HepG2 (cell line): ENCODE results near the gene RAB35.
A peak's percentile ranks its signal among the peaks of the same experiment; 100 is the strongest.

Experiments
- CC2D1A ChIP-seq: sonication (generic); formaldehyde crosslinking; IDR thresholded peaks from 2 replicates; pipeline ENCODE4 v1.8.1; 2023; ENCODE audit warnings: mild to moderate bottlenecking, missing genetic modification reagents
- CSRNP2 ChIP-seq: sonication (generic); formaldehyde crosslinking; conservative IDR thresholded peaks from 2 replicates; pipeline ENCODE4 v1.8.0; 2022; ENCODE audit warnings: low read depth, missing genetic modification reagents
- CTCF ChIP-seq: sonication (generic); formaldehyde crosslinking; IDR thresholded peaks from 2 replicates; pipeline ENCODE4 v1.5.0; 2020; ENCODE audit warnings: mild to moderate bottlenecking, missing genetic modification reagents, moderate library complexity
- ELF4 ChIP-seq: sonication (generic); formaldehyde crosslinking; IDR thresholded peaks from 2 replicates; pipeline ENCODE4 v1.5.0; 2020; ENCODE audit warnings: missing genetic modification reagents, mild to moderate bottlenecking, moderate library complexity, borderline replicate concordance
- FOXP1 ChIP-seq, 2 experiments: fragments of 450-650 bp in 1 of 2; IDR thresholded peaks; 2 replicates each; pipeline ENCODE4 v1.6.1; 2017 to 2018; ENCODE audit warnings: antibody characterized with exemption in 1 of 2
- MXI1 ChIP-seq: IDR thresholded peaks from 3 replicates; pipeline ENCODE4 v1.6.1; 2012; ENCODE audit warnings: low read depth, low read length, inconsistent platforms, borderline replicate concordance
- NR3C1 ChIP-seq: sonication (generic); formaldehyde crosslinking; IDR thresholded peaks from 2 replicates; pipeline ENCODE4 v1.4.0; 2020; ENCODE audit warnings: missing genetic modification reagents
- REPIN1 ChIP-seq: sonication (generic); formaldehyde crosslinking; IDR thresholded peaks from 2 replicates; pipeline ENCODE4 v1.8.0; 2022; ENCODE audit warnings: missing genetic modification reagents, low read depth, mild to moderate bottlenecking, borderline replicate concordance
- SIN3B ChIP-seq: fragments of 150-350 bp; IDR thresholded peaks from 2 replicates; pipeline ENCODE4 v1.6.1; 2014; ENCODE audit warnings: low read length
- ZNF180 ChIP-seq: sonication (generic); formaldehyde crosslinking; IDR thresholded peaks from 2 replicates; pipeline ENCODE4 v1.4.0; 2020; ENCODE audit warnings: low read depth, missing genetic modification reagents, borderline replicate concordance
- ZNF3 ChIP-seq: IDR thresholded peaks from 2 replicates; pipeline ENCODE4 v1.7.0; 2017; ENCODE audit warnings: inconsistent platforms
- ZSCAN31 ChIP-seq: sonication (generic); formaldehyde crosslinking; IDR thresholded peaks from 2 replicates; pipeline ENCODE4 v1.5.0; 2020; ENCODE audit warnings: low read depth, mild to moderate bottlenecking, missing genetic modification reagents

- peak; percentile 82; the same call in 1 of the 2 replicates for TF ChIP-seq ZSCAN31 (CRISPR knock-in tag)
- no peak for TF ChIP-seq ZNF180 (CRISPR knock-in tag)
- TF ChIP-seq ZNF3 (CRISPR knock-in tag): no peak
- TF ChIP-seq CC2D1A (CRISPR knock-in tag): no peak
- peak; percentile 22; the same call in 1 of the 2 replicates for TF ChIP-seq SIN3B
- peak; percentile 98; the same call in 2 of the 3 replicates for TF ChIP-seq MXI1
- TF ChIP-seq NR3C1 (CRISPR knock-in tag): no peak
- TF ChIP-seq CSRNP2 (CRISPR knock-in tag): no peak
- TF ChIP-seq CTCF (CRISPR knock-in tag): peak; percentile 100
- TF ChIP-seq REPIN1 (CRISPR knock-in tag): peak; percentile 82; the same call in 1 of the 2 replicates
- TF ChIP-seq ELF4: no peak
- TF ChIP-seq FOXP1 (IDR thresholded peaks at IDR 0.05): no peak
- TF ChIP-seq FOXP1 (CRISPR knock-in tag; IDR thresholded peaks at IDR 0.05): peak; percentile 49
These were observed 29.5 kb downstream of the RAB35 start for GRCh38 chr12:120086801-120087621.
